ENCODE results near the gene LAPTM5.

DNA sequence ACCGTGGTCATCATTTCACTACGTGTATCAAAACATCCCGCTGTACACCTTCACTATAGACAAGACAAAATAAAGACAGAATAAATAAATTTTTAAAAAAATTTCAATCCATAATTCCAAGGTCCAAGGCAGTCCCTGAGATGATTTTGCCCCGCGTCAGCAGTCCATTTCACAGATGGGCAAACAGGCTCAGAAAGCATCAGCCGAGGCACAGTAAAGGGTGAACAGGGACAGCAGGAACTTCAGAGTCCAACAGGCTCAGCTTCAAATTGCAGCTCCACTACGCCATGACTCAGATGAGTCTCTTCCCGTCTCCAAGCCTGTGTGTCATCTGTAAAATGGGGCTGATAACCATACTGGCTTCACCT, 49.2 kb downstream of the LAPTM5 start:
- no peak for TF ChIP-seq CTCF (IDR thresholded peaks at IDR 0.05)
- TF ChIP-seq POLR2A (IDR thresholded peaks at IDR 0.05), result no peak
